Measurements from ENCODE around the gene SUFU.

SUFU gene

DNA sequence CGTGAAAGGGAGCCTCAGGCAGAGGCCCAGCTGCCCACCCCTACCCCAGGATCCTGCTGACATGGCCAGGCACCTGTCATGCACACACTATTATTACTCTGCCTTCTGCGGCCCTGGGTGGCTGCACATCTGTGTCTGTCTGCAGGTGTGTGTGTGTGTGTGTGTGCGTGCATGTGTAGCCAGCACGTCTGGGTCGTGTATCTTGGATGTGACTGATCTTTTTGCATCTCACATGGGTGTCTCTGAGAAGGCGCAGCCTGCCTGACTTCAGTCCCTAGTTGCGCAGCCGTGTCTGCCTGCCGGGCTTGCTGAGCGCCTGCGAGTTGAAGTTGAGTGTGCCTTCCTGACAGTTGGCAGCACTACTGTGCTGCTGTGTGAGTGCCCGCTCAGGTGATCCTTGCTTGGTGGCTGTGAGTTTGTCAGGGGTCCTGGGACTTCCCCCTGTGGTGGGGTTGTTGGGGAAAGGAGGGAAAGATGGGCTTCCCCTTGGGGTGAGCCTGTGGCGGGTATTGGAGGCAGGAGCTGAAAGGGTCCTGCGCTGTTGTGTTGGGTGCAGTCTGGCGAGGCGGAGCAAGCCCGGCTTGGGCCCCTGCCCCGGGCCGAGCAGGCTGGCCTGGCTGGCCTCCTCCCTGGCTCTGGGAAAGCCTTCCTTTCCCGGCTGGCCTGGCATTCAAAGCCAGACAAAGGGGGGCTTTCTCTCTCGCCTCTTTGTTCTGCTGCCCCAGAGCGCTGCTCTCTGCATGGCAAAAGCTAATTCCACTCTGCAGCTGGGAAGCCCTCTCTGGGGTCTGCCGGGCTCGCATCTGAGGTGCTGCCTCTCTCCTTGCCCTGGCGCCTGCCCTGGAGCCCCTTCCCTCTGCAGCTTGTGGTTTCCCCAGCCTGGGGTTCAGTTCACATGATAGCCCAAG is 145.4 kb downstream of the SUFU start:
- Histone ChIP-seq H2AFZ (ENCODE audit: low read length) (peak overlapping the region; percentile 19), H3K23ac (ENCODE audit: low read depth, low read length, poor library complexity) (peak overlapping the region; percentile 26), H4K8ac (ENCODE audit: low read depth, low read length) (peak overlapping the region; percentile 97), H3K4ac (ENCODE audit: low read length) (peak overlapping the region; percentile 90), H3K4me3 (ENCODE audit: low read length in 2 of 2) (peak overlapping the region in 1 of 2 donors; percentile 24), H2BK120ac (ENCODE audit: low read depth, low read length) (peak overlapping the region; percentile 97), H3K9me3 (replicated peaks in 1 of 2; ENCODE audit: control insufficient read depth in 2 of 2, insufficient read depth in 1 of 2, low read depth in 1 of 2, low read length in 2 of 2) (no peaks in the 10 kb centered on the region), H3K27ac (replicated peaks; ENCODE audit: low read length) (peak overlapping the region; percentile 100), H3K4me1 (ENCODE audit: control insufficient read depth in 2 of 2, insufficient read depth in 1 of 2, low read depth in 1 of 2, low read length in 2 of 2) (peaks cover 51 to 62% of the 10 kb centered on the region in 2 donors), H3K79me1 (ENCODE audit: low read depth, low read length) (peaks cover 39% of the 10 kb centered on the region), H3K9ac (ENCODE audit: low read depth, low read length, poor library complexity) (peak overlapping the region; percentile 90), H2AK5ac (ENCODE audit: low read depth, low read length) (peak overlapping the region; percentile 98), H3K14ac (ENCODE audit: low read length) (peak overlapping the region; percentile 94), H3K27me3 (ENCODE audit: control insufficient read depth in 3 of 3, insufficient read depth in 3 of 3, low read depth in 1 of 3, low read length in 3 of 3) (no peaks in the 10 kb centered on the region), H3K36me3 (replicated peaks in 1 of 2; ENCODE audit: control insufficient read depth in 2 of 2, insufficient read depth in 2 of 2, low read length in 2 of 2) (peaks cover 2 to 64% of the 10 kb centered on the region in 2 donors), H2BK5ac (ENCODE audit: low read length) (peak overlapping the region; percentile 89), H3K4me2 (ENCODE audit: insufficient read depth, low read length, poor library complexity, severe bottlenecking) (peak overlapping the region; percentile 72), H3K18ac (ENCODE audit: low read length) (peak overlapping the region; percentile 98), H2BK12ac (ENCODE audit: low read length) (peak overlapping the region; percentile 95), H4K91ac (ENCODE audit: low read depth, low read length, poor library complexity) (peak overlapping the region; percentile 94), H2BK15ac (ENCODE audit: low read length) (peak overlapping the region; percentile 81)
- peak; percentile 75 for DNase-seq (ENCODE audit: low spot score)
- WGBS, 2 donors (ENCODE audit: extremely low coverage in 2 of 2, insufficient read length in 2 of 2, insufficient replicate concordance in 1 of 2), result no CpG with 5 or more reads among the region's 25 CpGs

GRCh38 chr10:102649797-102650654 is 146.3 kb downstream of the SUFU start:
- H3K27me3 ChIP-seq (ENCODE audit: control insufficient read depth in 3 of 3, insufficient read depth in 3 of 3, low read depth in 1 of 3, low read length in 3 of 3), result no peaks in the 10 kb centered on the region
- H2BK120ac ChIP-seq (ENCODE audit: low read depth, low read length), result peak overlapping the region; percentile 97
- H3K4ac ChIP-seq (ENCODE audit: low read length), result peak overlapping the region; percentile 80
- peak overlapping the region; percentile 76 for H4K91ac ChIP-seq (ENCODE audit: low read depth, low read length, poor library complexity)
- peak overlapping the region; percentile 90 for H3K9ac ChIP-seq (ENCODE audit: low read depth, low read length, poor library complexity)
- H2BK5ac ChIP-seq (ENCODE audit: low read length), result peak overlapping the region; percentile 89
- H3K4me1 ChIP-seq (ENCODE audit: control insufficient read depth in 2 of 2, insufficient read depth in 1 of 2, low read depth in 1 of 2, low read length in 2 of 2), result peaks cover 51 to 60% of the 10 kb centered on the region in 2 donors
- H3K79me1 ChIP-seq (ENCODE audit: low read depth, low read length), result peaks cover 32% of the 10 kb centered on the region
- peak overlapping the region; percentile 94 for H3K14ac ChIP-seq (ENCODE audit: low read length)
- H4K8ac ChIP-seq (ENCODE audit: low read depth, low read length), result peak overlapping the region; percentile 97
- peak overlapping the region; percentile 19 for H2AFZ ChIP-seq (ENCODE audit: low read length)
- H2BK12ac ChIP-seq (ENCODE audit: low read length), result peak overlapping the region; percentile 86
- H2AK5ac ChIP-seq (ENCODE audit: low read depth, low read length), result peak overlapping the region; percentile 98
- DNase-seq (ENCODE audit: low spot score), result no peak
- H2BK15ac ChIP-seq (ENCODE audit: low read length), result peak overlapping the region; percentile 24
- H3K18ac ChIP-seq (ENCODE audit: low read length), result peak overlapping the region; percentile 98
- H3K9me3 ChIP-seq (replicated peaks in 1 of 2; ENCODE audit: control insufficient read depth in 2 of 2, insufficient read depth in 1 of 2, low read depth in 1 of 2, low read length in 2 of 2), result no peaks in the 10 kb centered on the region
- peak overlapping the region in 1 of 2 donors; percentile 24 for H3K4me3 ChIP-seq (ENCODE audit: low read length in 2 of 2)
- peaks cover 9 to 72% of the 10 kb centered on the region in 2 donors for H3K36me3 ChIP-seq (replicated peaks in 1 of 2; ENCODE audit: control insufficient read depth in 2 of 2, insufficient read depth in 2 of 2, low read length in 2 of 2)
- H3K23ac ChIP-seq (ENCODE audit: low read depth, low read length, poor library complexity), result no peak overlapping the region
- H3K4me2 ChIP-seq (ENCODE audit: insufficient read depth, low read length, poor library complexity, severe bottlenecking), result peak overlapping the region; percentile 72
- no CpG with 5 or more reads among the region's 12 CpGs for WGBS, 2 donors (ENCODE audit: extremely low coverage in 2 of 2, insufficient read length in 2 of 2, insufficient replicate concordance in 1 of 2)
- H3K27ac ChIP-seq (replicated peaks; ENCODE audit: low read length), result peak overlapping the region; percentile 100

GRCh38 chr10:102650655-102651454 is 147.1 kb downstream of the SUFU start:
- peak overlapping the region; percentile 49 for H2BK5ac ChIP-seq (ENCODE audit: low read length)
- H4K91ac ChIP-seq (ENCODE audit: low read depth, low read length, poor library complexity), result no peak overlapping the region
- H3K9ac ChIP-seq (ENCODE audit: low read depth, low read length, poor library complexity), result no peak overlapping the region
- peak overlapping the region; percentile 68 for H3K18ac ChIP-seq (ENCODE audit: low read length)
- H3K23ac ChIP-seq (ENCODE audit: low read depth, low read length, poor library complexity), result no peak overlapping the region
- H3K4me3 ChIP-seq (ENCODE audit: low read length in 2 of 2), result peak overlapping the region in 1 of 2 donors; percentile 28
- no peak overlapping the region for H3K4ac ChIP-seq (ENCODE audit: low read length)
- peak overlapping the region; percentile 98 for H2AK5ac ChIP-seq (ENCODE audit: low read depth, low read length)
- no peak for DNase-seq (ENCODE audit: low spot score)
- peak overlapping the region; percentile 42 for H2BK15ac ChIP-seq (ENCODE audit: low read length)
- H3K27ac ChIP-seq (replicated peaks; ENCODE audit: low read length), result peak overlapping the region; percentile 100
- WGBS, 2 donors (ENCODE audit: extremely low coverage in 2 of 2, insufficient read length in 2 of 2, insufficient replicate concordance in 1 of 2), result no CpG with 5 or more reads among the region's 11 CpGs
- H3K4me2 ChIP-seq (ENCODE audit: insufficient read depth, low read length, poor library complexity, severe bottlenecking), result peak overlapping the region; percentile 11
- H3K36me3 ChIP-seq (replicated peaks in 1 of 2; ENCODE audit: control insufficient read depth in 2 of 2, insufficient read depth in 2 of 2, low read length in 2 of 2), result peaks cover 15 to 80% of the 10 kb centered on the region in 2 donors
- H3K9me3 ChIP-seq (replicated peaks in 1 of 2; ENCODE audit: control insufficient read depth in 2 of 2, insufficient read depth in 1 of 2, low read depth in 1 of 2, low read length in 2 of 2), result no peaks in the 10 kb centered on the region
- H2BK12ac ChIP-seq (ENCODE audit: low read length), result peak overlapping the region; percentile 65
- peaks cover 51 to 58% of the 10 kb centered on the region in 2 donors for H3K4me1 ChIP-seq (ENCODE audit: control insufficient read depth in 2 of 2, insufficient read depth in 1 of 2, low read depth in 1 of 2, low read length in 2 of 2)
- H2AFZ ChIP-seq (ENCODE audit: low read length), result no peak overlapping the region
- H2BK120ac ChIP-seq (ENCODE audit: low read depth, low read length), result peak overlapping the region; percentile 77
- no peaks in the 10 kb centered on the region for H3K27me3 ChIP-seq (ENCODE audit: control insufficient read depth in 3 of 3, insufficient read depth in 3 of 3, low read depth in 1 of 3, low read length in 3 of 3)
- no peak overlapping the region for H4K8ac ChIP-seq (ENCODE audit: low read depth, low read length)
- H3K79me1 ChIP-seq (ENCODE audit: low read depth, low read length), result peaks cover 27% of the 10 kb centered on the region
- peak overlapping the region; percentile 67 for H3K14ac ChIP-seq (ENCODE audit: low read length)
